ENCODE results near the gene PLPP1. TPM values are rescaled to one million over a fixed set of nuclear protein-coding genes. Genes with fewer than 3 reads are reported as not detected.

The PLPP1 gene
- total and polyA plus RNA-seq, 2 donors (not counting 1 experiment from before 2014, with no cell fraction given): 5.5 to 8.8 TPM

DNA sequence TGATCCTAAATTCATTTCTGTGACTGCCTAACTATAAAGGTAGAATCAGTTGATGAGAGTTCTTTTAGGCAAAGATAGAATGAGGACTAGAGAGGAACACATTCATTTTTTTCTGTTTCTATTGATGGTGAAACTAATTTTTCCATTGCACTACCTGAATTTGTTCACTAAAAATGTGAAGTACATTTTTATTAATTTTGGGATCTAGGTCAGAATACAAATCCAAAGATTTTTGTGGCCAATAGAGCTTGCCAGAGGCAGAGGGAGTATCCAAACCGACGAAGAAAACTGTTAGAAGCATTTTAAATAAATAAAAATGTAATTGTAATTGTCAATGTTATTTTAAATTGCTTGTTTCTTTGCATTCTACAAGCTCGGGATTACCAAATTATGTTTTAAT is 148.9 kb downstream of the PLPP1 start:
- DNase-seq: no peak
- Histone ChIP-seq H3K9ac (ENCODE audit: low read length) (no peak overlapping the region), H3K4me3 (ENCODE audit: control extremely low read depth in 1 of 5, extremely low read depth in 1 of 5, insufficient read depth in 1 of 5, low read depth in 2 of 5, low read length in 4 of 5) (no peak overlapping the region), H3K36me3 (replicated peaks in 1 of 2; ENCODE audit: control extremely low read depth in 1 of 2, control insufficient read depth in 1 of 2, extremely low read depth in 1 of 2, insufficient read depth in 2 of 2, low read length in 1 of 2) (peaks cover 0 to 65% of the 10 kb centered on the region in 2 experiments), H3K4me2 (replicated peaks; ENCODE audit: low read depth, low read length, poor library complexity, severe bottlenecking) (no peak overlapping the region), H3K27me3 (replicated peaks in 1 of 4; ENCODE audit: control extremely low read depth in 1 of 4, control insufficient read depth in 3 of 4, insufficient read depth in 4 of 4, low read length in 3 of 4) (no peaks in the 10 kb centered on the region), H4K20me1 (ENCODE audit: control insufficient read depth, insufficient read depth, low read length, poor library complexity, severe bottlenecking) (peaks cover 10% of the 10 kb centered on the region), H3K79me2 (ENCODE audit: control insufficient read depth, insufficient read depth, low read length) (peaks cover 3% of the 10 kb centered on the region), H2AFZ (ENCODE audit: insufficient read depth, low read depth, low read length, poor library complexity, severe bottlenecking) (no peak overlapping the region), H3K4me1 (ENCODE audit: control insufficient read depth in 2 of 2, insufficient read depth in 2 of 2, low read length in 2 of 2) (no peaks in the 10 kb centered on the region), H3K9me3 (ENCODE audit: control extremely low read depth in 1 of 3, control insufficient read depth in 2 of 3, insufficient read depth in 1 of 3, low read length in 2 of 3) (peaks cover 0 to 14% (median 10%) of the 10 kb centered on the region in 3 donors), H3K27ac (ENCODE audit: low read length in 2 of 2) (no peak overlapping the region)
- intact Hi-C loops (cut with micrococcal nuclease): no loop called here
- no peaks in the 10 kb centered on the region for H3K27me3 Mint-ChIP-seq
- WGBS (ENCODE audit: insufficient coverage): no CpG with 5 or more reads among the region's 3 CpGs
- TF ChIP-seq, protein P1, sequence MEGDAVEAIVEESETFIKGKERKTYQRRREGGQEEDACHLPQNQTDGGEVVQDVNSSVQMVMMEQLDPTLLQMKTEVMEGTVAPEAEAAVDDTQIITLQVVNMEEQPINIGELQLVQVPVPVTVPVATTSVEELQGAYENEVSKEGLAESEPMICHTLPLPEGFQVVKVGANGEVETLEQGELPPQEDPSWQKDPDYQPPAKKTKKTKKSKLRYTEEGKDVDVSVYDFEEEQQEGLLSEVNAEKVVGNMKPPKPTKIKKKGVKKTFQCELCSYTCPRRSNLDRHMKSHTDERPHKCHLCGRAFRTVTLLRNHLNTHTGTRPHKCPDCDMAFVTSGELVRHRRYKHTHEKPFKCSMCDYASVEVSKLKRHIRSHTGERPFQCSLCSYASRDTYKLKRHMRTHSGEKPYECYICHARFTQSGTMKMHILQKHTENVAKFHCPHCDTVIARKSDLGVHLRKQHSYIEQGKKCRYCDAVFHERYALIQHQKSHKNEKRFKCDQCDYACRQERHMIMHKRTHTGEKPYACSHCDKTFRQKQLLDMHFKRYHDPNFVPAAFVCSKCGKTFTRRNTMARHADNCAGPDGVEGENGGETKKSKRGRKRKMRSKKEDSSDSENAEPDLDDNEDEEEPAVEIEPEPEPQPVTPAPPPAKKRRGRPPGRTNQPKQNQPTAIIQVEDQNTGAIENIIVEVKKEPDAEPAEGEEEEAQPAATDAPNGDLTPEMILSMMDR (IDR thresholded peaks at IDR 0.05): no peak
- TF ChIP-seq EZH2 (IDR thresholded peaks at IDR 0.05; ENCODE audit: borderline replicate concordance, insufficient read depth, low read depth, low read length, poor library complexity, severe bottlenecking): no peak
- ATAC-seq (ENCODE audit: low read depth): no peak
- POLR2A ChIA-PET: no interaction called here
- H3K4me3 Mint-ChIP-seq: no peak overlapping the region
- peaks cover 8% of the 10 kb centered on the region for H3K9me3 Mint-ChIP-seq (ENCODE audit: insufficient read depth)
- H3K27ac Mint-ChIP-seq: no peak overlapping the region
- no peaks in the 10 kb centered on the region for H3K4me1 Mint-ChIP-seq
- CTCF ChIA-PET: no interaction called here

GRCh38 chr5:55385227-55385626 is 149.5 kb downstream of the PLPP1 start:
- Histone ChIP-seq H3K9me3 (ENCODE audit: control extremely low read depth in 1 of 3, control insufficient read depth in 2 of 3, insufficient read depth in 1 of 3, low read length in 2 of 3) (peaks cover 0 to 14% (median 10%) of the 10 kb centered on the region in 3 donors), H3K27me3 (replicated peaks in 1 of 4; ENCODE audit: control extremely low read depth in 1 of 4, control insufficient read depth in 3 of 4, insufficient read depth in 4 of 4, low read length in 3 of 4) (no peaks in the 10 kb centered on the region), H3K79me2 (ENCODE audit: control insufficient read depth, insufficient read depth, low read length) (peaks cover 3% of the 10 kb centered on the region), H3K4me2 (replicated peaks; ENCODE audit: low read depth, low read length, poor library complexity, severe bottlenecking) (no peak overlapping the region), H3K27ac (ENCODE audit: low read length in 2 of 2) (no peak overlapping the region), H3K4me1 (ENCODE audit: control insufficient read depth in 2 of 2, insufficient read depth in 2 of 2, low read length in 2 of 2) (no peaks in the 10 kb centered on the region), H3K9ac (ENCODE audit: low read length) (no peak overlapping the region), H4K20me1 (ENCODE audit: control insufficient read depth, insufficient read depth, low read length, poor library complexity, severe bottlenecking) (peaks cover 10% of the 10 kb centered on the region), H2AFZ (ENCODE audit: insufficient read depth, low read depth, low read length, poor library complexity, severe bottlenecking) (no peak overlapping the region), H3K36me3 (replicated peaks in 1 of 2; ENCODE audit: control extremely low read depth in 1 of 2, control insufficient read depth in 1 of 2, extremely low read depth in 1 of 2, insufficient read depth in 2 of 2, low read length in 1 of 2) (peaks cover 0 to 65% of the 10 kb centered on the region in 2 experiments), H3K4me3 (ENCODE audit: control extremely low read depth in 1 of 5, extremely low read depth in 1 of 5, insufficient read depth in 1 of 5, low read depth in 2 of 5, low read length in 4 of 5) (no peak overlapping the region)
- whole genome bisulfite sequencing (ENCODE audit: insufficient coverage): no CpG with 5 or more reads among the region's 1 CpG
- Mint-ChIP-seq H3K27ac (no peak overlapping the region), H3K4me3 (no peak overlapping the region), H3K27me3 (no peaks in the 10 kb centered on the region), H3K4me1 (no peaks in the 10 kb centered on the region), H3K9me3 (ENCODE audit: insufficient read depth) (peaks cover 8% of the 10 kb centered on the region)
- intact Hi-C loops (cut with micrococcal nuclease): no loop called here
- ATAC-seq (ENCODE audit: low read depth) (no peak), DNase-seq (no peak)
- POLR2A ChIA-PET: no interaction called here
- TF ChIP-seq EZH2 (IDR thresholded peaks at IDR 0.05; ENCODE audit: borderline replicate concordance, insufficient read depth, low read depth, low read length, poor library complexity, severe bottlenecking): no peak
- TF ChIP-seq, protein P1 (IDR thresholded peaks at IDR 0.05): no peak
- CTCF ChIA-PET: no interaction called here
